ENCODE data around the gene PACC1. TPM values are rescaled to one million over a fixed set of nuclear protein-coding genes. Genes with fewer than 3 reads are reported as not detected.

The PACC1 gene
- total RNA-seq, 2 experiments from 2014 or later: 13.0 to 17.1 TPM

- CTCF ChIA-PET: interaction anchor here (0.5 to 6.8 kb wide), 16 partner anchors 9 to 687 kb away, joined by 3 to 59 read pairs (median 6); partner anchors contain the start of genes DTL, INTS7 and NENF
- H3K36me3 Mint-ChIP-seq: peaks cover 49% of the 10 kb centered on the region
- DNase-seq: peak; percentile 75
- ATAC-seq: peak; percentile 96
- H3K4me3 Mint-ChIP-seq: no peak overlapping the region
- H3K27ac Mint-ChIP-seq: no peak overlapping the region
- no peaks in the 10 kb centered on the region for H3K27me3 Mint-ChIP-seq
- H3K4me1 Mint-ChIP-seq: peaks cover 1% of the 10 kb centered on the region
- no peaks in the 10 kb centered on the region for H3K9me3 Mint-ChIP-seq (ENCODE audit: low read depth)
These were observed 46.6 kb downstream of the PACC1 start for GRCh38 chr1:212368073-212368484.

GRCh38 chr1:212367474-212368072 lies 47.1 kb downstream of the PACC1 start:
- no peaks in the 10 kb centered on the region for H3K27me3 Mint-ChIP-seq
- ATAC-seq: peak; percentile 42

GRCh38 chr1:212366901-212367300 lies 47.8 kb downstream of the PACC1 start:
- peak overlapping the region; percentile 20 for H3K27ac Mint-ChIP-seq
- ATAC-seq: no peak

More at GRCh38 chr1:212367474-212368072, 47.1 kb downstream of the PACC1 start:
- Mint-ChIP-seq H3K9me3 (ENCODE audit: low read depth) (no peaks in the 10 kb centered on the region), H3K27ac (no peak overlapping the region), H3K4me1 (peaks cover 1% of the 10 kb centered on the region), H3K36me3 (peaks cover 45% of the 10 kb centered on the region), H3K4me3 (no peak overlapping the region)
- CTCF ChIA-PET: interaction anchor here (0.5 to 6.8 kb wide), 17 partner anchors 9 to 687 kb away, joined by 3 to 59 read pairs (median 5); partner anchors contain the start of genes DTL, INTS7 and NENF
- no peak for DNase-seq

GRCh38 chr1:212364985-212365384 lies 49.7 kb downstream of the PACC1 start:
- no peak for ATAC-seq
- no peak for DNase-seq
- Mint-ChIP-seq H3K9me3 (ENCODE audit: low read depth) (no peaks in the 10 kb centered on the region), H3K36me3 (peaks cover 40% of the 10 kb centered on the region), H3K27me3 (no peaks in the 10 kb centered on the region), H3K4me3 (no peak overlapping the region), H3K27ac (no peak overlapping the region), H3K4me1 (peaks cover 9% of the 10 kb centered on the region)
- CTCF ChIA-PET: interaction anchor here (1.1 to 6.8 kb wide), 8 partner anchors 10 to 684 kb away, joined by 4 to 59 read pairs (median 10); partner anchors contain the start of genes DTL and INTS7

More at GRCh38 chr1:212366901-212367300, 47.8 kb downstream of the PACC1 start:
- CTCF ChIA-PET: interaction anchor here (0.7 to 6.8 kb wide), 14 partner anchors 10 to 332 kb away, joined by 3 to 59 read pairs (median 6); partner anchors contain the start of genes DTL and INTS7
- Mint-ChIP-seq H3K9me3 (ENCODE audit: low read depth) (no peaks in the 10 kb centered on the region), H3K4me3 (no peak overlapping the region), H3K36me3 (peaks cover 40% of the 10 kb centered on the region), H3K4me1 (peaks cover 1% of the 10 kb centered on the region), H3K27me3 (no peaks in the 10 kb centered on the region)
- no peak for DNase-seq

- Mint-ChIP-seq H3K9me3 (ENCODE audit: low read depth) (no peaks in the 10 kb centered on the region), H3K27me3 (no peaks in the 10 kb centered on the region), H3K4me1 (peaks cover 19% of the 10 kb centered on the region), H3K4me3 (no peak overlapping the region), H3K27ac (peak overlapping the region; percentile 74), H3K36me3 (peaks cover 36% of the 10 kb centered on the region)
- DNase-seq: peak; percentile 72
- CTCF ChIA-PET: interaction anchor here (0.7 to 2.0 kb wide), 7 partner anchors 13 to 325 kb away, joined by 3 to 8 read pairs (median 3); partner anchors contain the start of genes DTL and INTS7
- peak; percentile 92 for ATAC-seq
These were observed 54.7 kb downstream of the PACC1 start for GRCh38 chr1:212359794-212360479.

- Mint-ChIP-seq H3K27ac (no peak overlapping the region), H3K9me3 (ENCODE audit: low read depth) (no peaks in the 10 kb centered on the region), H3K4me3 (no peak overlapping the region), H3K36me3 (peaks cover 37% of the 10 kb centered on the region), H3K27me3 (no peaks in the 10 kb centered on the region), H3K4me1 (peaks cover 18% of the 10 kb centered on the region)
- CTCF ChIA-PET: interaction anchor here (0.8 to 1.1 kb wide), 2 partner anchors 64 to 321 kb away, joined by 3 read pairs; no protein-coding TSS in a partner anchor
- ATAC-seq (no peak), DNase-seq (no peak)
These were observed 59.3 kb downstream of the PACC1 start for GRCh38 chr1:212355230-212355969.

- Mint-ChIP-seq H3K9me3 (ENCODE audit: low read depth) (no peaks in the 10 kb centered on the region), H3K4me3 (no peak overlapping the region), H3K27ac (no peak overlapping the region), H3K36me3 (peaks cover 36% of the 10 kb centered on the region), H3K4me1 (peaks cover 9% of the 10 kb centered on the region), H3K27me3 (no peaks in the 10 kb centered on the region)
- CTCF ChIA-PET: no interaction called here
- ATAC-seq (no peak), DNase-seq (no peak)
These were observed 60.2 kb downstream of the PACC1 start for GRCh38 chr1:212354464-212354863.

- Mint-ChIP-seq H3K4me1 (peaks cover 3% of the 10 kb centered on the region), H3K27me3 (no peaks in the 10 kb centered on the region), H3K4me3 (no peak overlapping the region), H3K36me3 (peaks cover 33% of the 10 kb centered on the region), H3K9me3 (ENCODE audit: low read depth) (no peaks in the 10 kb centered on the region), H3K27ac (no peak overlapping the region)
- ATAC-seq (no peak), DNase-seq (no peak)
- CTCF ChIA-PET: interaction anchor here (1.5 to 2.0 kb wide), 2 partner anchors 9 to 102 kb away, joined by 3 to 10 read pairs; no protein-coding TSS in a partner anchor
These were observed 61.5 kb downstream of the PACC1 start for GRCh38 chr1:212353181-212353580.

- H3K27me3 Mint-ChIP-seq: no peaks in the 10 kb centered on the region
These were observed 62.9 kb downstream of the PACC1 start for GRCh38 chr1:212351588-212352362.

GRCh38 chr1:212346601-212347000 lies 68.1 kb downstream of the PACC1 start:
- DNase-seq (no peak), ATAC-seq (no peak)
- peaks cover 24% of the 10 kb centered on the region for H3K36me3 Mint-ChIP-seq
- no peaks in the 10 kb centered on the region for H3K27me3 Mint-ChIP-seq
- no peak overlapping the region for H3K27ac Mint-ChIP-seq
- H3K4me1 Mint-ChIP-seq: peaks cover 2% of the 10 kb centered on the region
- CTCF ChIA-PET: no interaction called here
- no peaks in the 10 kb centered on the region for H3K9me3 Mint-ChIP-seq (ENCODE audit: low read depth)
- no peak overlapping the region for H3K4me3 Mint-ChIP-seq

More at GRCh38 chr1:212351588-212352362, 62.9 kb downstream of the PACC1 start:
- Mint-ChIP-seq H3K36me3 (peaks cover 29% of the 10 kb centered on the region), H3K27ac (no peak overlapping the region), H3K4me1 (peaks cover 3% of the 10 kb centered on the region), H3K9me3 (ENCODE audit: low read depth) (no peaks in the 10 kb centered on the region), H3K4me3 (no peak overlapping the region)
- DNase-seq (no peak), ATAC-seq (no peak)
- CTCF ChIA-PET: interaction anchor here (1.5 to 2.0 kb wide), 2 partner anchors 11 to 104 kb away, joined by 3 to 10 read pairs; no protein-coding TSS in a partner anchor

- peaks cover 21% of the 10 kb centered on the region for H3K36me3 Mint-ChIP-seq
- CTCF ChIA-PET: interaction anchor here (1.3 kb wide), 3 partner anchors 15 to 110 kb away, joined by 3 read pairs; no protein-coding TSS in a partner anchor
- DNase-seq: no peak
These were observed 69.8 kb downstream of the PACC1 start for GRCh38 chr1:212344905-212345304.

GRCh38 chr1:212341090-212341489 lies 73.6 kb downstream of the PACC1 start:
- ATAC-seq: no peak
- no peak overlapping the region for H3K27ac Mint-ChIP-seq
- DNase-seq: no peak
- no peaks in the 10 kb centered on the region for H3K27me3 Mint-ChIP-seq
- no peak overlapping the region for H3K4me3 Mint-ChIP-seq
- CTCF ChIA-PET: interaction anchor here (1.2 to 1.4 kb wide), 2 partner anchors 115 to 260 kb away, joined by 3 to 5 read pairs; no protein-coding TSS in a partner anchor
- H3K4me1 Mint-ChIP-seq: no peaks in the 10 kb centered on the region
- no peaks in the 10 kb centered on the region for H3K9me3 Mint-ChIP-seq (ENCODE audit: low read depth)
- H3K36me3 Mint-ChIP-seq: peaks cover 20% of the 10 kb centered on the region

More at GRCh38 chr1:212344905-212345304, 69.8 kb downstream of the PACC1 start:
- Mint-ChIP-seq H3K9me3 (ENCODE audit: low read depth) (no peaks in the 10 kb centered on the region), H3K27ac (no peak overlapping the region), H3K4me1 (peaks cover 2% of the 10 kb centered on the region), H3K27me3 (no peaks in the 10 kb centered on the region), H3K4me3 (no peak overlapping the region)
- ATAC-seq: no peak

Measured in activated CD8-positive, alpha-beta memory T cell treated with anti-CD3 and anti-CD28 coated beads, Interleukin-2, amount 10 ng/mL, durations not matched to agents 7 days and 5 days (primary cell).